ENCODE data around the gene RFX3.

The RFX3 gene

GRCh38 chr9:3532158-3532557, 6.4 kb upstream of the RFX3 start:
- TF ChIP-seq CEBPB (IDR thresholded peaks at IDR 0.05) (no peak), YY1 (IDR thresholded peaks at IDR 0.05; ENCODE audit: low read depth) (no peak), REST (IDR thresholded peaks at IDR 0.05; ENCODE audit: low read depth) (no peak), NFIC (IDR thresholded peaks at IDR 0.05) (no peak), USF1 (IDR thresholded peaks at IDR 0.05) (no peak), TCF12 (IDR thresholded peaks at IDR 0.05; ENCODE audit: low read depth) (no peak), FOXM1 (IDR thresholded peaks at IDR 0.05; ENCODE audit: borderline replicate concordance, low read depth) (no peak), EP300 (IDR thresholded peaks at IDR 0.05; ENCODE audit: borderline replicate concordance) (no peak), TEAD4 (IDR thresholded peaks at IDR 0.05) (no peak), RAD21 (IDR thresholded peaks at IDR 0.05; ENCODE audit: low read depth) (no peak), ZBTB7A (IDR thresholded peaks at IDR 0.05; ENCODE audit: low read depth) (no peak), TAF1 (IDR thresholded peaks at IDR 0.05; ENCODE audit: low read depth) (no peak), MAX (IDR thresholded peaks at IDR 0.05) (no peak)

GRCh38 chr9:3528451-3528850, 2.6 kb upstream of the RFX3 start:
- TF ChIP-seq MAX (IDR thresholded peaks at IDR 0.05) (no peak), RAD21 (IDR thresholded peaks at IDR 0.05; ENCODE audit: low read depth) (no peak), CEBPB (IDR thresholded peaks at IDR 0.05) (no peak), REST (IDR thresholded peaks at IDR 0.05; ENCODE audit: low read depth) (no peak)

GRCh38 chr9:3526997-3527940, 1.5 kb upstream of the RFX3 start:
- no peak for TF ChIP-seq USF1 (IDR thresholded peaks at IDR 0.05)
- no peak for TF ChIP-seq TAF1 (IDR thresholded peaks at IDR 0.05; ENCODE audit: low read depth)
- no peak for TF ChIP-seq TEAD4 (IDR thresholded peaks at IDR 0.05)
- no peak for TF ChIP-seq CREB1 (IDR thresholded peaks at IDR 0.05; ENCODE audit: low read depth)
- TF ChIP-seq REST (IDR thresholded peaks at IDR 0.05; ENCODE audit: low read depth) = no peak
- no peak for TF ChIP-seq RAD21 (IDR thresholded peaks at IDR 0.05; ENCODE audit: low read depth)
- TF ChIP-seq ZBTB7A (IDR thresholded peaks at IDR 0.05; ENCODE audit: low read depth) = no peak
- TF ChIP-seq EGR1 (IDR thresholded peaks at IDR 0.05) = no peak
- no peak for TF ChIP-seq YY1 (IDR thresholded peaks at IDR 0.05; ENCODE audit: low read depth)
- no peak for TF ChIP-seq MAX (IDR thresholded peaks at IDR 0.05)
- no peak for TF ChIP-seq EP300 (IDR thresholded peaks at IDR 0.05; ENCODE audit: borderline replicate concordance)
- no peak for TF ChIP-seq TCF12 (IDR thresholded peaks at IDR 0.05; ENCODE audit: low read depth)
- no peak for TF ChIP-seq FOXM1 (IDR thresholded peaks at IDR 0.05; ENCODE audit: borderline replicate concordance, low read depth)
- no peak for TF ChIP-seq CEBPB (IDR thresholded peaks at IDR 0.05)
- TF ChIP-seq NFIC (IDR thresholded peaks at IDR 0.05) = no peak

Measured in Ishikawa (cell line).